Measurements from ENCODE around the gene CUBN.

CUBN gene

DNA sequence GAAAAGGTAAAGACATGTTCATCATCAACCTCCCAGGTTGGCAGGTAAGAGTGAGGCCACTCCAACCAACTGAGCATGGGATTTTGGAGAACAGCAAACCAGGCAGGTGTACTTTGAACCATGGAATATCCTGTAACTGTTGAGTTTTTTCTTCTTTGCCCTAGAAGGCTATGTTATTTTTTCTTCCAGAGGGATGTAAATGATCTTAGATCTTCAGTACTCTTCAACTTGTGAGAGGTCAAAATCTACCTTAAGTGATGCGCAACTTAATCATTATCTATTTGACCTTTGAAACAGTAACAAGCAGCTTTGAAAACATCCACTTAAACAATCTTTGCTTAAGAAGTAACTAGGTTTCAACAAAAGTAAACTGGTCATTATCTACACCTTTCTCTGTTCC is at the start of gene CUBN:
Gene CUBN, minus strand, starts transcription at position 71 of the 400 bp plus-strand sequence. Its CDS starts 46 bp downstream, at position 25.
- no peak for DNase-seq (ENCODE audit: low read depth)

GRCh38 chr10:17179002-17179401 is 49.4 kb upstream of the CUBN start:
- DNase-seq (ENCODE audit: low read depth), result no peak

- DNase-seq (ENCODE audit: low read depth), result no peak
These were observed 48.4 kb upstream of the CUBN start for GRCh38 chr10:17178006-17178405.

DNA sequence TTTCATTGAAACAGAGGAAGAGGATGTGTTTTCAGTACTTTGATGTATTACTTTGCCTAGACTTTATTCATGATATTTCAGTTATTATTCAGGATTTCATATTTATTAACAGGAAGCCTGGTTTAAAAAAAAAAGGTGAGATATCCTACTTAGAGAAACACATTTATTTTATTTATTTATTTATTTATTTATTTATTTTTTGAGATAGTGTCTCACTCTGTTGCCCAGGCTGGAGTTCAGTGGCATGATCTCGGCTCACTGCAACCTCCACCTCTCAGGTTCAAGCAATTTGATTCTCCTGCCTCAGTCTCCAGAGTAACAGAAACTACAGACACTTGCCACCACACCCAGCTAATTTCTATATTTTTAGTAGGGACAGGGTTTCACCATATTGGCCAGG is 47.4 kb upstream of the CUBN start:
- no peak for DNase-seq (ENCODE audit: low read depth)

DNA sequence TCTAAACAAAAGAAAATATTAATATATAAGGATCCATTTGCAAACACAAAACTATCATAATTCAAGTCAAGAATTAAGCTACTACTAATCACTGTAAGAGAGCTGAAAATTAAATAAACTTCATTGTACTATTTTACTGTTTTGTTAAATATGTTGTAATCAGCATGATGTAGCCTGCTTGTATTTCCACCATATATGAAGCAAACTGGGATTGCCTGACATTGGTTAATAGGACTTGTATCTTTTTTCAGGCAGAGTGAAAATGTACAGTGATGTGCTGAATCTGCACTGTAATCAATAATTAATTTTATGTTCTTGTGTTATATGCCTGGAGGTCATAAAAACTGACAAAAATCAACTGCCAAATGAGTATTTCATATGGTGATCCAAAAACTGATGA is 46.5 kb upstream of the CUBN start:
- DNase-seq (ENCODE audit: low read depth), result no peak

GRCh38 chr10:17175551-17175950 is 45.9 kb upstream of the CUBN start:
- no peak for DNase-seq (ENCODE audit: low read depth)

GRCh38 chr10:17174626-17175025 is 45.0 kb upstream of the CUBN start:
- DNase-seq (ENCODE audit: low read depth), result no peak

- no peak for DNase-seq (ENCODE audit: low read depth)
These were observed 41.6 kb upstream of the CUBN start for GRCh38 chr10:17171141-17171641.

DNA sequence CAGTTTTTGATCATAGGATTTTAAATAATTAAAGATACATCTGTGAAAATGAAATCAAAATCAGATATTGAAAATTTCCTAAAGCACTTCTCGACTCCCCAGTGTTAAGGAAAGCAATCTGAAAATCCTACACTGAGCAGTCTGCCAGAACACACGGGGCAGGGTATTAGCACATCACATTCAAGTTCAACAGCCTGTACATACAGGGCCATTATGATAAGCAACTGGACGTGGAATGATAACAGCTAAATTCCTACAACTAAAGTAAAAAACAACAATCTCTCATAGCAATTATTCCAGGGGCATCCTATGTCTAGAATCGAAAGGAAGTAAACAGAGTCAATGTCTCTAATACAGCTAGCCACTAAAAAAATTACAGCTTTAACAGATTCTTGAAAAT is 40.2 kb upstream of the CUBN start:
- no peak for DNase-seq (ENCODE audit: low read depth)

GRCh38 chr10:17166699-17167098 is 37.1 kb upstream of the CUBN start:
- DNase-seq (ENCODE audit: low read depth), result no peak

DNA sequence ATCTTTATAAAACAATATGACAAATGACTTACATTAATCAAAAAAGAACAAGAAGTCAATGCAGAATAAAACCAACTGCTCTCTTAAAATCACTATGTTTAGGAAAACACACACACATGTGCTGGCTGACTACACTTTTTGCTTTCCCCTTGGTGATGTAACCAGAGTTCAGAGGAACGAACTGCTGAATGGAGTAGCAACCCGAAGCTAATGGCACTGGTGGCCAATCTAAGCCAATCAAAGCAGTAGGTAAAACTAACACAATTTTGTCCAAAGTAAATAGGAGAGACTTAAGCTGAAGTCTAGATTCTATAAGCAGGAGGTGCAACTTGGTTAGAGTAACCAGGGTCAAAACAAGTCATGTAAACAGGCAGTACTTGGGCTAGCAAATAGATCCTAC is 33.2 kb upstream of the CUBN start:
- no peak for DNase-seq (ENCODE audit: low read depth)

DNA sequence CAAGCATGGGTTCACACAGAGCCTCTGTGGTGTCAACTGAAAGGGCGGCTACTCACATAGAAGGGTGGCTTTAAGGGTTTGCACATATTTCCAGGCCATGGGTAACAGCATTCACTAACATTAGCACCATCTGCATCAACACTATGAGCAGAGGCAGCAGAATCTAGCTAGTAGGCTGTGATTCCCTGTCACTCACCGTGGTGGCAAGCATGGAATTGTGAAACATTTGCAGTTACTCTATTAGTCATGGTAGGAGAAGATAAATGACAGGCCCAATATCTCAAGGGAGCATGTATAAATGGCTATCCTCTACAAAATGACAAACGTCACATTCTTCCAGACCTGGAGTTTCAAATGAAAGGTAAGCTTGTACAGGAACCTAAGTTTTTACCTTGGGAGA is 32.2 kb upstream of the CUBN start:
- no peak for DNase-seq (ENCODE audit: low read depth)

DNA sequence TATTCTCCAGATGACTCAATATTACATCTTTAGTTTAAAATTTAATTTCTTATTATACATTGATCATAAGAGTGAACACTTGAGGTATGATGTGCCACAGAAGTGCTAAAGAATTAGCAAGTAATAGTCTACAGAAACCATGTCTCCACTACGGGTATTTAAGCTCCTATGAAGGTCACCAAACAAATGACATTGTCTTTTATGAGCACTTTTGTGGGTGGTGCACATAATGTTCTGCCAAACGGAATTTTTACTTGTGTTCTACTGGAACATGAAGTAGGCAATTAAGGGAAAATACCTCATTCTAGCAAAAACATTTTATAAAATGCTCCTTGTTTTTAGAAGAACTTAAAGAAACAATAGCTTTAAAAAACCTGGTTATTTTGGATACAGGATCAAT is 27.4 kb upstream of the CUBN start:
- no peak for DNase-seq (ENCODE audit: low read depth)

- DNase-seq (ENCODE audit: low read depth), result no peak
These were observed 26.2 kb upstream of the CUBN start for GRCh38 chr10:17155826-17156225.

GRCh38 chr10:17154116-17154515 is 24.5 kb upstream of the CUBN start:
- no peak for DNase-seq (ENCODE audit: low read depth)

DNA sequence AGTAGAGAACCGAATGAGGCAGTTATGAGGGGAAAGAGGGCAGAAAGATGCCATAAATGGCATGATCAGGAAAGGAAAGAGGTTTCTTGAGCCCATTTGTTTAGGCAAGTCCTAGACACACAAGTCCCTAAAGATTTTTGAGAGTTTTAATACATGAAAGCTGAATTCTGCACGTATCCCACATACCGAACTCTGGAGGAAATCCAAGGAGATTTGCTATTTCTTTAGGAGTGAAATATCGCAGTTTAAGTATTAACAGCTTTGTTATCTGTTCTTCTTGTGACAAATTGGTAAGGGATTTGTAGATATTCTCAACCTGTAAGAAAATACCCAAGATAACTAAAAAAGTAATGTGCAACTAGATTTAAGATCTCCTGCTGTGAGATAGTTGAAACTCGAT is 23.7 kb upstream of the CUBN start:
- DNase-seq (ENCODE audit: low read depth), result no peak

DNA sequence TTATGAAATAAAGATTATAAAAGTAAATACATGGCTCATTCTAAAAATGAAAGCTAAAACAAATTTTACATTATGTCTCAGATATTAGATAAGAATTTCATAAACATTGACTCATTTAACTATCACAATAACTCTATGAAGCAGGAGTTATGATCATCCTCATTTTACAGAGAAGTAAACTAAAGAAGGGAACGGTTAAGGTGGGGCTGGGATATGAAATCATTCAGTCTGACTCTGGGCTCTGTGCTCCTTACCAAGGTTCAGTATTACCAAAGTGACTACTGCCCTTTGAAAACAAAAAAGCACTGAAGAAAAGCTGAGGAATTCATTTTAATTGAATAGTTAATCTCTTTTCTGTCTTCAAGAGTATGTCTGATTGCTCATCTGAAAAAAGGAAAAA is 22.1 kb upstream of the CUBN start:
- DNase-seq (ENCODE audit: low read depth), result no peak

GRCh38 chr10:17147884-17148489 is 18.4 kb upstream of the CUBN start:
- no peak for DNase-seq (ENCODE audit: low read depth)

- no peak for DNase-seq (ENCODE audit: low read depth)
These were observed 17.3 kb upstream of the CUBN start for GRCh38 chr10:17146892-17147291.

DNA sequence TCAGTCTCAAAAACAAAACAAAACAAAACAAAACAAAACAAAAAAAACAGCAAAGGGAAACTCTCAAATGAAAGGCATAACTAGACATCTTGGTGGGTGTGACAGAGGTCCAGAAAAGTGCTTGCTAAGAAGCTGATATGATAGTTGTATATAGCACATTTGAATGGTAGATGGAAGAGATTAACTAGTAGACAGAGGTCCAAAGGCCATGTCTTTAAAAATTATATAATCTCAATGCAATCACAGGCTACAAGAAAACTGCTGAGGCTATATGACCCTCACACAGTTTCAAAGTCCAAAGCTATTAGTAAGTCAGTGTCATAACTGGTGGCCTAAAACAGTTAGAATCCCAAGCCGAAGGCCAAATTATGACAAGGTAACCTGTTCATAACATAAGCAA is 15.6 kb upstream of the CUBN start:
- no peak for DNase-seq (ENCODE audit: low read depth)

DNA sequence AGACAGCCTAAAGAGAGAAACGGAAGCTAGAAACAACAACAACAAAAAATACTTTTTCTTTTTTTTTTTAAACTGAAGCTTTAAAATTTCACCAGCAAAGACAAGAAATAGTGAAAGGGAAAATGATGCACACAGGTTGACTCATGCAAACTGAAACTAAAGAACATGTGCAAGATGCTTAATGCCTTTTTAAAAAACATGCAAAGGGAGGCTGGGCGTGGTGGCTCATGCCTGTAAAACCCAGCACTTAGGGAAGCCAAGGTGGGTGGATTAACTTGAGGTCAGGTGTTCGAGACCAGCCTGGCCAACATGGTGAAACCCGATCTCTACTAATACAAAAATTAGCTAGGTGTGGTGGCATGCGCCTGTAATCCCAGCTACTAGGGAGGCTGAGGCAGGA is 15.1 kb upstream of the CUBN start:
- DNase-seq (ENCODE audit: low read depth), result peak; percentile 5

- no peak for DNase-seq (ENCODE audit: low read depth)
These were observed 14.4 kb upstream of the CUBN start for GRCh38 chr10:17144032-17144431.

DNA sequence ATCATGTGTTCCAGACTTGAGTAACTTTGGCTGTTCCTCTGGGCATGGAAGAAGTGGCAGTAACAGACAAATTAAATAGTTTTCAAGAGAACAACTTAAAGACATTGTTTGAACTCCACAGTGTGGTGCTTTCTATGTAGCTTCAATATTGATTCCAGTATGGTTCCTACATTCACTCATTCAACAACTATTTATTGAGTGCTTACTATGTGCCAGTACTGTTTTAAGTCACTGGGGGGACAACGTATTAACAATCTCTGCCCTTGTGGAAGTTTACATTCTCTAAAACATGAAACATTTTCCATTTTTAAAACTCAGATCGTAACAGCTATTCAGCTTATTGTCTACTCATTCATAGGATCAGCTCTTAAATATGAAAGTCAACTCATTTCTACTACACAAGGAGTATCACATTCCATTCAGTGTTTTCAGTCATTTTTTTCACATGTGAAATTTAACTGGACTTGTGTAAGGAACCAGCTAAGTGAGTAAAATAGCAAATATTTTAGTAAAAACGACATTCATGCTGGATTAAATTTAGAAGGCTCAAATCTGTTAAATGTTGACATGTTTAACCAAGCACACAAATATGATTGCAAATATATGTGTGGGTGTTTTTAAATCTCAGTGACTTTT is 13.6 kb upstream of the CUBN start:
- DNase-seq (ENCODE audit: low read depth), result no peak

All from stimulated activated CD8-positive, alpha-beta memory T cell treated with anti-CD3 and anti-CD28 coated beads, Interleukin-15, amount 100 ng/mL, for 24 hours (primary cell).